GM19193 (cell line): ENCODE measurements around the gene KLHL22.

Experiments used
- POLR2A ChIP-seq: IDR thresholded peaks from 4 replicates; pipeline ENCODE4 v1.6.1; 2011; ENCODE audit not compliant: insufficient read depth, insufficient read length; ENCODE audit errors: extremely low read depth

Gene KLHL22

DNA sequence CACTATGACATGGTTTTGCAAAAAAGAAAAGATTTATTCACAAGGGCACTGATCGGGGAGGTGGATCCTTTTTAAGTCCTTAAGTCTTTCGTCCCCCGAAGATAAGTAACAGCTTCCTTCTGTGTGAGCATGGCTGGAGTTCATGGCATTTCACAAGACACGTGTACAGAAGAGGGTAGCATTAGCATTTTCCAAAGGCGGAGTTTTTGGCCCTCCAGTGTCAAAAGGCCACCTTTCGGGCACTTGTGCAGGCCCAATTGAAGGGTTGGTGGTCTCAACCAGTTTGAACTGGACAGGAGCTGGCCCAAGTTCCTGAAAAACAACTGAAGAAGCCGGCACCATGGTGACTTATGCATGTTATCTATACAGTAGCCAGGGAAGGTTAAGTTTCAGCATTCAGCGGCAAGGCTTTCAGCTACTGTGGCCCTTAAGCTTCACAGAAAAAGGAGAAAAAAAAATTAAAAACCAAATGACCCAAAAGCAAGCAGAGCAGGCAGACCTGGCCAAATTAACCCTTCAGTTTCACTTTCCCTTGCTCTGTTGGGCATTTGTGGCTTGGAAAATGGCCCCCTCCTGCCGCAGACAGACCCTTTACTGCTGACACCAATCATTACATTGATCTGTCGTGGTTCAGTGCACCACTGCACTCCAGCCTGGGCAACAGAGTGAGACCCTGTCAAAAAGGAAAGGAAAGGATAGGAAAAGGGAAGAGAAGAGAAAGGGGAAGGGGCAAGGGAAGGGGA is 83.0 kb downstream of the KLHL22 start:
- TF ChIP-seq POLR2A: no peak

DNA sequence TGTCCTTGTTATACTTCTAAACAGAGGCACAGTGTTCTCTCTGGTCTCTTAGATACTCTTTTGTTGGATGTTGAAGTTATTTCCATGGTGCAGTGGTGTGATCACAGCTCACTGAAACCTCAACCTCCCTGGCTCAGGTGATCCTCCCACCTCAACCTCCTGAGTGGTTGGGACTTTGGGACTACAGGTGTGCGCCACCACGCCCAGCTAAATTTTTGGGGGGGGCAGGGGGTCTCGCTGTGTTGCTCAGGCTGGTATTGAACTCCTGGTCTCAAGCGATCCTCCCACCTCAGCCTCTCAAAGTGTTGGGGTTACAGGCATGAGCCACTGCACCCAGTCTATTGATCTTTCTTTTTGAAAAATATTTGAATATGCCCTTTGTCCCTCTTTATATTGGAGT is 86.7 kb downstream of the KLHL22 start:
- no peak for TF ChIP-seq POLR2A

DNA sequence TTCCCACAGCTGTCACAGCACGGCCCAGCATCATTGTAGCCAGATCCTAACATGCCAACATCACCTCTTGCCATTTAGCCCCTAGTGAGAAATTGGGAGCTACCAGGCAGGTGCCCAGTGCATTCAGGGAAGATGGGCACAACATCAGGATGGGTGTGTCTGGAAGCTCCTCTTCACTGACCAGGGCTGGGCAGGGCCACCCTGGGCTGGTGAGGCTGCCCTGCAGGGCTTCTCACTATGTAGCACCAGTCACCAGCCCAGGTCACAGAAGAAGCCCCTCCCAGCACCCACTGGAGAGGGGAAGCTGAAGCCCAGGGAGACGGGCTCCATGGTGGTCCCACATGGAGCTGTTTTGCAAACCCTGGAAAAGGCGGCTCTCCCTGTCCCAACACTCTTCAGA is 87.8 kb downstream of the KLHL22 start:
- TF ChIP-seq POLR2A: no peak

DNA sequence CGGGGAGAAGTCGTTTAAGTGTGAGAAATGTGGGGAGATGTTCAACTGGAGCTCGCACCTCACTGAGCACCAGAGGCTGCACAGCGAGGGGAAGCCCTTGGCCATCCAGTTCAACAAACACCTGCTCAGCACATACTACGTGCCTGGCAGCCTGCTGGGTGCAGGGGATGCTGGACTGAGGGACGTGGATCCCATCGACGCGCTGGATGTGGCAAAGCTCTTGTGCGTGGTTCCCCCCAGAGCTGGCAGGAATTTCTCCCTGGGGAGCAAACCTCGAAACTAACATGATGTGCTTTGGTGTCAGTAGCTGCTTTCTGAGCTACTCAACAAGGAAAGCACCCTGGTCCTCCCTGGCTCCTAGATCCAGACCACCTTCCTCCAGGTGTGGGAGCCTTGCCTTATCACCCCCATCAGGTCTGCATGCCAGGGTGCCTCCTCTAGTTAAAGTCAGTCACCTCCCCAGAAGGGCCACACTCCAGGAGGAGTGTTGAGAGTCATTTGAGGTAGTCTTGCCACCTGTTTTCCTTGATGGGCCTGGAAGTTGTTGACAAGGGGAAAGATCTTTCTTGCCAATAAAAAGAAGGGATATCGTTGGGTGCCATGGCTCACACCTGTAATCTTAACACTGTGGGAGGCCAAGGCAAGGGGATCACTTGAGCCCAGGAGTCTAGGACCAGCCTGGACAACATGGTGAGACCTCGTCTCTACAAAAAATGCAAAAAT is 88.7 kb downstream of the KLHL22 start:
- TF ChIP-seq POLR2A: no peak

DNA sequence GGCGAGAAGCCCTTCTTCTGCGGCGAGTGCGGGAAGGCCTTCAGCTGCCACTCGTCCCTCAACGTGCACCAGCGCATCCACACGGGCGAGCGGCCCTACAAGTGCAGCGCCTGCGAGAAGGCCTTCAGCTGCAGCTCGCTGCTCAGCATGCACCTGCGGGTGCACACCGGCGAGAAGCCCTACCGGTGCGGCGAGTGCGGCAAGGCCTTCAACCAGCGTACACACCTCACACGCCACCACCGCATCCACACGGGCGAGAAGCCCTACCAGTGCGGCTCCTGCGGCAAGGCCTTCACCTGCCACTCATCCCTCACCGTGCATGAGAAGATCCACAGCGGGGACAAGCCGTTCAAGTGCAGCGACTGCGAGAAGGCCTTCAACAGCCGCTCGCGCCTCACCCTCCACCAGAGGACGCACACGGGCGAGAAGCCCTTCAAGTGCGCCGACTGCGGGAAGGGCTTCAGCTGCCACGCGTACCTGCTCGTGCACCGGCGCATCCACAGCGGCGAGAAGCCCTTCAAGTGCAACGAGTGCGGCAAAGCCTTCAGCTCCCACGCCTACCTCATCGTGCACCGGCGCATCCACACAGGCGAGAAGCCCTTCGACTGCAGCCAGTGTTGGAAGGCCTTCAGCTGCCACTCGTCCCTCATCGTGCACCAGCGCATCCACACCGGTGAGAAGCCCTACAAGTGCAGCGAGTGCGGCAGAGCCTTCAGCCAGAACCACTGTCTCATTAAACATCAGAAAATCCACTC is 89.5 kb downstream of the KLHL22 start:
- no peak for TF ChIP-seq POLR2A

DNA sequence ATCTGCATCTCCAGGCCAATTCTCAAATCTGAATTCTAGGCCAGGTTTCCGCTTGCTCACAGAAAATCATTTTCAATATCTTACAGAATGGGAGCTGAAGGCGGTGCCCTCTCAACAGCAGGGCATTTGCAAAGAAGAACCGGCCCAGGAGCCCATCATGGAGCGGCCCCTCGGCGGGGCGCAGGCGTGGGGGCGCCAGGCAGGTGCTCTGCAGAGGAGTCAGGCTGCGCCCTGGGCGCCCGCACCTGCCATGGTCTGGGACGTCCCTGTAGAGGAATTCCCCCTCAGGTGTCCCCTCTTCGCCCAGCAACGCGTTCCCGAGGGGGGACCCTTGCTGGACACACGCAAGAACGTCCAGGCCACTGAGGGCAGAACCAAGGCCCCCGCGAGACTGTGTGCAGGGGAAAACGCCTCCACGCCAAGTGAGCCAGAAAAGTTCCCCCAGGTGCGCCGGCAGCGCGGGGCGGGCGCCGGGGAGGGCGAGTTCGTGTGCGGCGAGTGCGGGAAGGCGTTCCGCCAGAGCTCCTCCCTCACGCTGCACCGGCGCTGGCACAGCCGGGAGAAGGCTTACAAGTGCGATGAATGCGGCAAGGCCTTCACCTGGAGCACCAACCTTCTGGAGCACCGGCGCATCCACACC is 90.2 kb downstream of the KLHL22 start:
- no peak for TF ChIP-seq POLR2A

DNA sequence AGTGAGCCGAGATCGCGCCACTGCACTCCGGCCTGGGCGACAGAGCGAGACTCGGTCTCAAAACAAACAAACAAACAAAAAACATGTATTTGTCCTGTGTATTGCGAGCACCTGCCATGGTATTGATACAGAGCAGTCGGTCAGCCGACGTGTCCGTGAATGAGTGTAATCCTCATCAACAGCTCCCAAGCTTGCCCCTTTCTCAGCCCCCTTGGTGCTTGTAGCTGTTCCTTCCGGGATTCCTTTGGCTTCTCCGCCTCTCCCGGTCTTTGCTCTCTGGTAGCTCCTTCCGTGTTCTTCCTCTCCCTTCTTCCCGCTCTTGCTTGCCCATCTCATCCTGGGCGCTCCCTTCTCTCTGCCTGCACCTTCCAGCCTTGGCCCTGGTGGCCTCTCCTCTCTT is 90.7 kb downstream of the KLHL22 start:
- no peak for TF ChIP-seq POLR2A

DNA sequence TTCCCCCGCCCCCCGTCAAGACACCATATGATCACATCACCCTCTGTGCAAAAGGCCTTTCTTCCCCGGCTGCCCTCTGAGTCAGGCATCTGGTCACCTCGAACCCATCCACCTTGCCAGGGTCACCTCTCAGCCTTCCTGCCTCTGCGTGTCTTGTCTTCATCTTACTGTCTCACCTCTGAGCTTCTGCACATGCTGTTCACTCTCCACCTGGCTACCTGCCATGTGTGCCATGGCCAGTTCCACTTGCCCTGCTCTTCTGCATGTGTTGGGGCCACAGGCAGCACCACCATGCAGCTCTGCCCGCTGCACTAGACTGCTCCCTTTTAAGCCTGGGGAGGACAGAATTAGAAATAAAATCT is 91.8 kb downstream of the KLHL22 start:
- no peak for TF ChIP-seq POLR2A

DNA sequence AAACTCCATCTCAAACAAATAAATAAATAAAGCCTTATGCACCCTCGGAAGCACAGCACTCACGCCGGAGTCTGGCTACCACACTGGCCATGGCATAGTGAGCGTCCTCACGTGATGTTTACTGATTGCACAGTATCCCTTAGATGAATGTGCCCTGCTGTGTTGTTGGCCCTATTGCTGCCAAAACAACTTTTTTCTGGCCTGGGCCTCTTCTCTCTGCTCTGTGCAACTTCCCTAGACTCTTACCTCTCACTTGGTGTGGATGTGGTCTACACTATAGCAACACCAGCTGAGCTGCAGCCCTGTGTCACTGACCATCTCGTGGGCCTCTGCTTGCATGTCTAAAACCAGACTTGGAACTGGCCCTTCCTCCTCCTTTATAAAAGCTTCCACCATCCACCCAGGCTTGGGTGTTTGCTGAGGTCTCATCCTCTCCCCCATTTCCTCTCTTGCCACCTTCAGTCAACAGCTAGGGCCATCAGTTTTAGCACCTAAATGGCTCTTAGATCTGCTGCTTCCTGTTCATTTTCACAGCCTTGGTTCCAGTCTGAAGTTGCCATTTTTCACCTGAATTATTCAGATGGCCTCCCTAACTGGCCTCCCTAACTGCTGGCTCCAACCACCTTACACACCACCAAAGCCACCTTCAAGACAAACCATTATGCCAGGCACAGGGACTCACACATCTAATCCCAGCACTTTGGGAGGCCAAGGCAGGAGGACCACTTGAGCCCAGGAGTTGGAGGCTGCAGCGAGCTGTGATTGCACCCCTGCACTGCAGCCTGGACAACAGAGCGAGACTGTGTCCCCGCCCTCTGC is 92.4 kb downstream of the KLHL22 start:
- TF ChIP-seq POLR2A: no peak

DNA sequence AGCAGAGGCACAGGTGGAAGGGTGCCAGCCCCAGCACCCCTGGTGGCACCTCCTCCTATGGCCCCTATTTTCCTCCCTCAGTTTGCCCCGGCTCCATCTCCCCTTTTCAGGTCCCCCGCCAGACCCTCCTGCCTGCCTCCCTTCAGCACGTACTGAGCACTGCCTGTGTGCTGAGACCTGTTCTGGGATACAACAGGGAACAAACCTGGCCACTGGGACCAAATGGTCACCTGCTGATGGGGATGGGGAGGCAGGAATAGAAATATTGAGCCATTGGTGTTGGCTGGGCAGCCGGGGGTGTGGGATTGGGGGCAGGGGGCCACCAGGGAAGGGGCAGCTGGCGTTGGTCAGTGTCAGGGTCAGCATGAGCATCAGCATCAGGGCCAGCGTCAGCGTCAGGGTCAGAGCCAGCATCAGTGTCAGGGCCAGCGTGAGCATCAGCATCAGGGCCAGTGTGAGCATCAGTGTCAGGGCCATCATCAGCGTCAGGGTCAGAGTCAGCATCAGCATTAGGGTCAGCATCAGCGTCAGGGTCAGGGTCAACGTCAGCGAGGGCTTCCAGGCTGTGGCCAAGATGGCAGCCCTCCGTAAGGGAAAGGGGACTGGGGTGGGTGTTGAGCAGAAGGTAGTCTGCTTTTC is 94.1 kb downstream of the KLHL22 start:
- TF ChIP-seq POLR2A: no peak

DNA sequence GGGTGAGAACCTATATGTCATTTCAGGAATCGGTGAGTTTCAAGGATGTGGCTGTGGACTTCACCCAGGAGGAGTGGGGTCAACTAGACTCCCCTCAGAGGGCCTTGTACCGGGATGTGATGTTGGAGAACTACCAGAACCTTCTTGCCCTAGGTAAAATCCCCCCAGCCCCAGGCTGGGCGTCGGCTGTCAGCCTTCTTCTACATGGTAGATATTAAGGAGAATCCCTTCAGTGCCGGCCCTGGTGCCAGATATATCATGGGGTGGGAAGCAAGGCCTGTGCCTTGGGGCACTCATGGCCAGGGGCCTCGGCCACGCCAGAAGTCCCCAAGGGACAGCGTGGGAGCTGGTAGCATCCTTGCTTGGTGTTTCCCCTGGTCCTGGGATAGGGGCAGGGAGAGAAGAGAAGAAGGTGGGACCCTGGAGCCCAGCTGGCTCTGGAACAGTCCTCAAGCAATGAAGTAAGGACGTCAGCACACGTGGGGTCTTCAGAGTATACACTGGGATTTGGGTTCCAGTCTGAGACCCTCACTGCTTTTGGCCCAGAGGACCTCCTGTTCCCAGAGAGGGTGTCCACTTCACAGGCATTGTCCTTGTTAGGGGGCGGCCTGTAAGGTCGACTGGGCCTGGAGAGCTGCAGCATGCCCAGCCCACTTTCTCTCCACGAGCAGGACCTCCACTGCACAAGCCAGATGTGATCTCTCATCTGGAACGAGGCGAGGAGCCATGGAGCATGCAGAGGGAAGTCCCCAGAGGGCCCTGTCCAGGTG is 94.8 kb downstream of the KLHL22 start:
- TF ChIP-seq POLR2A: no peak

DNA sequence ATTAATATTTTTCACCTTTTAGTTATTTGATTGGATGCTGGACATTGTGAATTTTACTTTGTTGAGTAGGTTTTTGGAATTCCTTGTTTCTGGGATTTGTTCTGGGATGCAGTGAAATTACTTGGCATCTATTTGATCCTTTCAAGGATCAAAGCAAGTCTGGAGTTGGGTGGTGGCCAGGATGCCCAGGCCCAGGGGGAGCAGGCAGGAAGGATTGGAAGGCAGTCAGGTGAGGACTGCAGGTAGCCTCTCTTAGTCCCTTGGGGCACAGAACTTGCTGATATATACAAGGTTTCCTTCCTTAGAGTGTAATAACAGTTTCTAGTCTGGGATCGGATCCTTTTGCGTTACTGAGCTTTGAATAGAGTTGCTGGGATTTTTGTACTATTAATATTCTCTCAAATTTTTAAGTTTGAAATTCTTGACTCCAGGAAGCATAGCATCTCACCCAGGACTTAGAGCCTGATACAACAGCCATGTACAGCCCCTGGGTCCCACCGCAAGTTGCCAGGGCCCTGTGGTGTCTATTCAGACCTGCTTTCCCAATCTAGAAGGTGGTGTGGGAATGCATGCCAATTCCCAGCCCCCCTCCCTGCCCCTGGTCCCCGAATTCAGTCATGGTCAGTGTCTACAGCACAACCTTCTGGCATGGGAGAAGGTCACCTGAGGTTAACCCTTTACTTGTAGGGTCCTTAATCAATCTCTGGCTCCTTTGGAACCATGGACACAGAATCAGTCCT is 95.6 kb downstream of the KLHL22 start:
- no peak for TF ChIP-seq POLR2A

DNA sequence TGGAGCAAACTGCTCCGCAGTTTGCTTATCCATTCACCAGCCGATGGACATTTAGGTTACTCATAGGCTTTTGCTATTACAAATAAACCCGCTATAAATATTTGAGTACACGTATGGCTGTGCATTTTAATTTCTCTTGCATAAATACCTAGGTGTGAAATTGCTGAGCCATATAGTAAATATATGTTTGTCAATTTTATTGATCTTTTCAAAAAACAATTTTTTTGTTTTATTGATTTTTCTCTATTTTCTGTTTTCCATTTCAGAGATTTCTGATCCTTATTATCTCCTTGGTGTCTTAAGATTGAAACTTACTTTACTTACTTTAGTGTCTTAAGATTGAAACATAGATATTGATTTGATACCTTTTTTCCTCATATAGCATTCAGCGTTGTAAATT is 97.2 kb downstream of the KLHL22 start:
- TF ChIP-seq POLR2A: no peak
